Neural cell (in vitro differentiated cells): Measurements from ENCODE around the gene ST3GAL2. TPM values are rescaled to one million over a fixed set of nuclear protein-coding genes. Genes with fewer than 3 reads are reported as not detected.

Source experiments
- H2AFZ ChIP-seq: fragments of 200-600, 300-800 bp; sonication (generic), shearing (Covaris generic); 2 replicates; pipeline ENCODE4 v1.6.0; 2014; ENCODE audit warnings: low read depth, mild to moderate bottlenecking, antibody characterized with exemption, low read length, moderate library complexity
- H3F3A ChIP-seq: fragments of 200-600 bp; shearing (Covaris generic); 2 replicates; pipeline ENCODE4 v1.6.1; 2016; ENCODE audit warnings: mild to moderate bottlenecking, moderate library complexity, mixed read lengths, antibody characterized with exemption, low read length; ENCODE audit not compliant: insufficient read depth, poor library complexity, severe bottlenecking
- H3K27ac ChIP-seq: fragments of 200-600, 300-800 bp; sonication (generic), shearing (Covaris generic); 2 replicates; pipeline ENCODE4 v1.5.1; 2014; ENCODE audit warnings: mild to moderate bottlenecking, low read length, moderate library complexity
- H3K27me3 ChIP-seq: fragments of 300-800, 200-600 bp; sonication (generic), shearing (Covaris generic); 2 replicates; pipeline ENCODE4 v1.6.0; 2014; ENCODE audit warnings: mild to moderate bottlenecking, low read depth, low read length, moderate library complexity; ENCODE audit not compliant: insufficient read depth
- H3K36me3 ChIP-seq: fragments of 300-800, 200-600 bp; sonication (generic), shearing (Covaris generic); 2 replicates; pipeline ENCODE4 v1.5.1; 2014; ENCODE audit warnings: mild to moderate bottlenecking, antibody characterized with exemption, low read length, moderate library complexity; ENCODE audit not compliant: insufficient read depth
- H3K4me2 ChIP-seq: fragments of 300-800, 200-600 bp; sonication (generic), shearing (Covaris generic); 2 replicates; pipeline ENCODE4 v1.6.0; 2014; ENCODE audit warnings: mild to moderate bottlenecking, low read length
- H3K4me3 ChIP-seq: fragments of 300-800, 200-600 bp; sonication (generic), shearing (Covaris generic); 2 replicates; pipeline ENCODE4 v1.5.1; 2014; ENCODE audit warnings: mild to moderate bottlenecking, low read length, moderate library complexity
- H3K79me2 ChIP-seq: fragments of 200-600 bp; shearing (Covaris generic); replicated peaks from 2 replicates; pipeline ENCODE4 v1.6.0; 2014; ENCODE audit warnings: mild to moderate bottlenecking, low read length, moderate library complexity; ENCODE audit not compliant: insufficient read depth
- H3K9ac ChIP-seq: fragments of 300-800, 200-600 bp; sonication (generic), shearing (Covaris generic); 2 replicates; pipeline ENCODE4 v1.6.1; 2016; ENCODE audit warnings: mild to moderate bottlenecking, low read length, mixed read lengths
- H3K9me2 ChIP-seq: fragments of 200-600 bp; shearing (Covaris generic); 2 replicates; pipeline ENCODE4 v1.6.1; 2016; ENCODE audit warnings: mild to moderate bottlenecking, low read length, mixed read lengths; ENCODE audit not compliant: insufficient read depth
- H3K9me3 ChIP-seq: fragments of 200-600, 300-800 bp; sonication (generic), shearing (Covaris generic); 2 replicates; pipeline ENCODE4 v1.6.1; 2016; ENCODE audit warnings: mild to moderate bottlenecking, mixed run types, low read length, moderate library complexity, mixed read lengths
- H4K20me1 ChIP-seq: fragments of 200-600 bp; shearing (Covaris generic); 2 replicates; pipeline ENCODE4 v1.6.1; 2016; ENCODE audit warnings: mild to moderate bottlenecking, mixed run types; ENCODE audit not compliant: insufficient read depth
- CTCF ChIP-seq: fragments of 450-650 bp; IDR thresholded peaks from 2 replicates; pipeline ENCODE4 v1.5.1; 2014; ENCODE audit warnings: antibody characterized with exemption, mild to moderate bottlenecking, moderate library complexity; ENCODE audit not compliant: poor library complexity, severe bottlenecking
- EP300 ChIP-seq: fragments of 450-650 bp; conservative IDR thresholded peaks from 2 replicates; pipeline ENCODE4 v1.6.1; 2014; ENCODE audit warnings: antibody characterized with exemption, mild to moderate bottlenecking, moderate library complexity; ENCODE audit not compliant: poor library complexity, severe bottlenecking
- EZH2 ChIP-seq: fragments of 200-600, 300-800 bp; shearing (Covaris generic), sonication (generic); IDR thresholded peaks from 2 replicates; pipeline ENCODE4 v1.6.1; 2014; ENCODE audit warnings: antibody characterized with exemption, low read length, borderline replicate concordance, mild to moderate bottlenecking; ENCODE audit not compliant: insufficient read depth, poor library complexity, severe bottlenecking
- MXI1 ChIP-seq: fragments of 450-650 bp; conservative IDR thresholded peaks from 2 replicates; pipeline ENCODE4 v1.6.1; 2014; ENCODE audit warnings: antibody characterized with exemption, mild to moderate bottlenecking; ENCODE audit not compliant: poor library complexity, severe bottlenecking
- POLR2AphosphoS5 ChIP-seq: IDR thresholded peaks from 2 replicates; pipeline ENCODE4 v1.6.1; 2012
- RAD21 ChIP-seq: fragments of 450-650 bp; conservative IDR thresholded peaks from 2 replicates; pipeline ENCODE4 v1.6.1; 2014; ENCODE audit warnings: antibody characterized with exemption, mild to moderate bottlenecking, moderate library complexity
- REST ChIP-seq: IDR thresholded peaks from 2 replicates; pipeline ENCODE4 v1.6.1; 2012; ENCODE audit warnings: borderline replicate concordance
- SMC3 ChIP-seq: fragments of 450-650 bp; conservative IDR thresholded peaks from 2 replicates; pipeline ENCODE4 v1.6.1; 2014; ENCODE audit warnings: antibody characterized with exemption, mild to moderate bottlenecking, moderate library complexity; ENCODE audit not compliant: poor library complexity
- TAF1 ChIP-seq: IDR thresholded peaks from 2 replicates; pipeline ENCODE4 v1.6.1; 2012; ENCODE audit warnings: low read depth
- polyA plus RNA-seq: library from polyadenylated mRNA; depleted of rRNA; stranded (reverse); fragments of >200 nt; gene quantifications from 2 replicates; pipeline ENCODE4 v1.2.3, GENCODE V29; 2014

Gene ST3GAL2
- polyA plus RNA-seq, 1 donor from 2014 or later = 19.4 TPM

- Histone ChIP-seq H3K36me3 (no peaks in the 10 kb centered on the region), H3K9me2 (no peaks in the 10 kb centered on the region), H4K20me1 (no peaks in the 10 kb centered on the region), H3F3A (no peaks in the 10 kb centered on the region), H3K79me2 (peaks cover 14% of the 10 kb centered on the region), H3K4me2 (no peak overlapping the region), H3K27ac (no peak overlapping the region), H3K27me3 (no peaks in the 10 kb centered on the region), H3K9me3 (no peaks in the 10 kb centered on the region), H2AFZ (no peak overlapping the region), H3K4me3 (no peak overlapping the region), H3K9ac (no peak overlapping the region)
- TF ChIP-seq EP300 = no peak
Observed at GRCh38 chr16:70432723-70433457, 6.0 kb downstream of the ST3GAL2 start.

GRCh38 chr16:70432356-70432722, 6.6 kb downstream of the ST3GAL2 start:
- no peaks in the 10 kb centered on the region for H3F3A ChIP-seq
- no peak overlapping the region for H3K9ac ChIP-seq
- no peaks in the 10 kb centered on the region for H3K9me3 ChIP-seq
- H3K79me2 ChIP-seq = peaks cover 8% of the 10 kb centered on the region
- TF ChIP-seq EZH2 (no peak), TAF1 (no peak), REST (no peak), MXI1 (no peak), SMC3 (no peak), POLR2AphosphoS5 (no peak), CTCF (no peak), EP300 (no peak), RAD21 (no peak)
- no peak overlapping the region for H2AFZ ChIP-seq
- no peaks in the 10 kb centered on the region for H3K27me3 ChIP-seq
- H3K4me2 ChIP-seq = no peak overlapping the region
- H3K4me3 ChIP-seq = no peak overlapping the region
- H4K20me1 ChIP-seq = no peaks in the 10 kb centered on the region
- no peaks in the 10 kb centered on the region for H3K9me2 ChIP-seq
- H3K27ac ChIP-seq = no peak overlapping the region
- no peaks in the 10 kb centered on the region for H3K36me3 ChIP-seq
